HG02678 (cell line): ENCODE data around the gene MYBPC1.
"Not testable (repeated sequence)": the region's sequence is repeated elsewhere in the genome, so short reads cannot be mapped to it uniquely, and the experiment has no call there.

Experiments
- ATAC-seq: cut with Tn5 transposase; IDR thresholded peaks from one replicate; pipeline ENCODE4 v1.9.1; 2021; ENCODE audit warnings: mild to moderate bottlenecking, moderate library complexity; ENCODE audit not compliant: unreplicated experiment

The MYBPC1 gene

GRCh38 chr12:101720118-101720517 lies 125.3 kb downstream of the MYBPC1 start:
- ATAC-seq = no peak

- ATAC-seq = no peak
Measured at GRCh38 chr12:101722392-101722791, 127.6 kb downstream of the MYBPC1 start.

DNA sequence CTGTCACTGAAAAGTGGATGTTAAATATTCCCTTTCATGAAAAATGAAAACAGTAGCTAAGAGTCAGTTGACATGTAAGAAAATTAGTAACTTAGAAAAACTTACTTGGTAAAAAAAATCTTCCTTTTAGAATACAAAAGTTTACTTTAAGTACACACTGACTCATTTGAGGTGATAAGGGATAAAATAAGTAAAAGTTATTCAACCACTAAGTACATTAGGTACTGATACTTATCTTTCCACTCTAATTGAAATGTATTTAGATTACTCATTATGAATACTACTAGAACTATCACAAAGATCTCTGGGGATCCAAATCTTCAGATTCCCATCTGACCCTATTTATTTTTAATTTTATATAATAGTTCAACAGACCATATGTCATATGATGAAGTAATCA lies 132.3 kb downstream of the MYBPC1 start:
- ATAC-seq = no peak

- no peak for ATAC-seq
Measured at GRCh38 chr12:101729842-101730241, 135.1 kb downstream of the MYBPC1 start.

DNA sequence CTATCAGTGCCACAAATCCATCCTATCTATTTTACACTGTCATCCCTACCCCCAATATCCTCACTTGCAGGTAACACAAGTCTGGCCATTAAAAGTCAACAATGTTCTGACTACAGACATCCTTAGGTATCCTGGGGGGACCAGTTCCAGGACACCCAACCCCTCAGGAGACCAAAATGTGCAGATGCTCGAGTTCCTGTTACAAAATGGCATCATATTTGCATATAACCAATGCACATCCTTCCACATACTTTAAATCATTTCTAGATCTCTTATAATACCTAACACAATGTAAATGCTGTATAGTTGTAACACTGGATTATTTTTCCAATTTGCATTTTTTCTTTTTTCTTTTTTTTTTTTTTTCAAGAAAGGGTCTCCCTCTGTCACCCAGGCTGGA lies 137.5 kb downstream of the MYBPC1 start:
- no peak for ATAC-seq

GRCh38 chr12:101733166-101733565 lies 138.4 kb downstream of the MYBPC1 start:
- ATAC-seq = no peak

- ATAC-seq = not testable (repeated sequence)
Measured at GRCh38 chr12:101734482-101734881, 139.7 kb downstream of the MYBPC1 start.
